ENCODE results near the gene HNMT.

The HNMT gene

DNA sequence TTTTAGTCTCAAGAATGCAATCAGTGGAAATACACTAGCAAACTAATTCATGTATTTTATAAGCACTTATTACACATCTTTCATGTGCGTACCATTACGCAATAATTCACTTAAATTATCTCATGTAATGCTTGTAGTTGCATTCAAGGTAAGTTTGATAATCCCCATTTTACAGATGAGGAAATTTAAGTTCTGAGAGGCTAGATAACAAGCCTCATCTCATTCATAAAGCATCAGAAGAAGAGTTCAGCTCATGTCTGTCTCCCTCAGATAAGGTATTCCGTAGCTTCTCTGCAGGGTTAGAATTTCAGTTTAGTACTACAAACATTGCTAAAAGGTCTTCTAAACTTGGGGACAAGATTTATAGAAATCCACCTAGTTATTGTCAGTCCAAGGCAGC lies 47.8 kb downstream of the HNMT start:
- no peak for TF ChIP-seq JUND (IDR thresholded peaks at IDR 0.05; ENCODE audit: low read depth)
- DNase-seq (ENCODE audit: low read depth in 1 of 2, low spot score in 1 of 2) = no peak
- in situ Hi-C loops (cut with HindIII; ENCODE audit: low pct_unique_long_range_greater_than_20kb, low sequenced_read_pairs) = no loop called here

DNA sequence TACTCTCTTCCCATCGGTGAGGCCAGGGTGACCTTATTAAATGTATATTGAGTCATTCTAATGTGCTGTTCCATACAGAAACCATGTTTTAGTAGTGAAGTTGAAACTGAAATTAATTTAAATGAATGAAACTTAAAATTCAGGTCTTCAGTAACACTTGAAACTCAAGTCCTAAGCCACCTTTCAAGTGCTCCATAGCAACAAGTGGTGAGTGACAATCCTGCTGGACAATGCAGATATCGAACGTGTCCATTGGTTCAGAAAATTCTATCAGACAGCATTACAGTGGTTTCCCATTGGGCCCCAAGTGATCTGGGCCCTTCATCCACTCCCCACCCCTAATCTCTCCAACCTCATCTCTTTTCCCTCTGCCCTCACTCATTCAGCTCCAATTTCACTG lies 48.7 kb downstream of the HNMT start:
- in situ Hi-C loops (cut with HindIII; ENCODE audit: low pct_unique_long_range_greater_than_20kb, low sequenced_read_pairs) = no loop called here
- no peak for DNase-seq (ENCODE audit: low read depth in 1 of 2, low spot score in 1 of 2)
- TF ChIP-seq JUND (IDR thresholded peaks at IDR 0.05; ENCODE audit: low read depth) = no peak

DNA sequence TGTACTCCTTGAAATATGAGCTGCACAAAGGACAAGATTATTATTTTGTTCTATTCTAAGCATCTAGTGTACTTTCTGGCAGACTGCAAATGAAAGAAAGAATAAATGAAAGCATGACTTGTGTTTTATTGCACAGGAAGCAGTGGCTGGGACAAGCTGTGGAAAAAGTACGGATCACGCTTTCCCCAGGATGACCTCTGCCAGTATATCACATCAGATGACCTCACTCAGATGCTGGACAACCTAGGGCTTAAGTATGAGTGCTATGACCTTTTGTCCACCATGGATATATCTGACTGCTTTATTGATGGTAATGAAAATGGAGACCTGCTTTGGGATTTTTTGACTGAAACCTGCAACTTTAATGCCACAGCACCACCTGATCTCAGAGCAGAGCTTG lies 49.4 kb downstream of the HNMT start:
- in situ Hi-C loops (cut with HindIII; ENCODE audit: low pct_unique_long_range_greater_than_20kb, low sequenced_read_pairs) = no loop called here
- no peak for DNase-seq (ENCODE audit: low read depth in 1 of 2, low spot score in 1 of 2)
- TF ChIP-seq JUND (IDR thresholded peaks at IDR 0.05; ENCODE audit: low read depth) = no peak

DNA sequence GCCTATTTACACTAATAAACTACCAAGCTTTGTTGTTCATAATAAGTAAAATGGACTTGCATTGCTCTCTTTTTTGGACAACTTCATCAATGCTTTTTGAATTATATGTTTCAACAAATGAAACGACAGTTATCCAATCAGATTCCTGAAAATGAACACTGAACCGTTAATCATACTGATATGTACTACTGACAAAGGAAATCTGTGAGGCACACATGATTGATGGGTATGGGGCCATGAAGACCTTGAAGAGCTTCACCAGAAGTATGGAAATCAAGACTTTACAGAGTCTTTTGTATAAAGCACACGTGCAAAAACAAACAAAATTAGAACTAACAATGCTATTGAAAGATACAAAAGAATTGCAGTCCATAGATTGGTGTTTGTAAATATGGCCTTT lies 51.2 kb downstream of the HNMT start:
- in situ Hi-C loops (cut with HindIII; ENCODE audit: low pct_unique_long_range_greater_than_20kb, low sequenced_read_pairs) = no loop called here
- TF ChIP-seq JUND (IDR thresholded peaks at IDR 0.05; ENCODE audit: low read depth) = no peak
- DNase-seq (ENCODE audit: low read depth in 1 of 2, low spot score in 1 of 2) = no peak

DNA sequence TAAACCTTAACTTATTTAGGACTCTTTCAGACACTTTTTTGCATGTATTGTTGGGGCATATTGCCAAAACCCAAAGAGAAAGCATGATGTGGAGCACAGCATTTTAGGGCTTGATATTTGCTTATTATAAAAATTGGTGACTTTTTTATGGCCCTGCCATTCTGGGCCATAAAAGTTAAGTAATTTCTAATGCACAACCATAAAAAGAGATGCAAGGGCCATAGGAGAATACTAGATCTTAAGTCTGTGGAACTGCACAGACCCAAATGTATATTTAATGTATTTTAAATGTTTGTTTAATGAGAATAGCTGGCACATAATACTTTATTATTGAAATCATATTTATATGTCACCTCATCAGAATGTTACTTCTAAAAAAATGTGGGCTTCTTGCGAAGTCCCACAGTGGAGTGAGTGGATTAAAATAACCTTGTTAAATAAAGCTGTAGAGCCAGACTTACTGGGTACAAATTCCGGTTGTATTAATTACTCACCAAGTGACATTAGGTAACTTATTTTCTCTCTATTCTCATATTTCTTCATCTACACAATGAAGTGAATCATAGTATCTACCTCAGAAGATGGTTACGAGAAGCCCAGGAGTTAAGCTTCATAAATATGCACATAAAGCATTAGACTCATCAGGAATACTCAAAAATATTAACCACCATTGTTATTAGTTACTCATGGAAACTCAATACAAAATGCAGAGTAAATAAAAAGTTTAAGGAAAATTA lies 52.2 kb downstream of the HNMT start:
- no peak for DNase-seq (ENCODE audit: low read depth in 1 of 2, low spot score in 1 of 2)
- TF ChIP-seq JUND (IDR thresholded peaks at IDR 0.05; ENCODE audit: low read depth) = no peak
- in situ Hi-C loops (cut with HindIII; ENCODE audit: low pct_unique_long_range_greater_than_20kb, low sequenced_read_pairs) = no loop called here

DNA sequence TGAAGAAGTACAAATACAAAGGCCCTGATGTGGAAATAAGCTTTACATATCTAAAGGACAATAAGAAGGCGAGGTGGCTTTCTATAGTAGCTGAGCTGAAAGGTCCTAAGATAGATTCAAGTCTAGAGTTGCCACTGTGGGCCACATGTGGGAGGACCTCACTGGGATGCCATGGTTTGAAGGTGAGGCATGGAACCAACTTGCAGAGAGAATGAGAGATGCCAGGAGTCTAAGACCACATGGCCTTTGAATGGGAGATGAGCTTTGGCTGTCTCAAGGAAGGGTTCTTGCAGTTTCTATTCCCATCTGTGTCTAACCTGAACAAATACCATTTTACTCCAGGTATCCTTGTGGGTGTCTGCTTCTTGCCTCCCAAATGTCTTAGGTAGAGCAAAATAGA lies 53.6 kb downstream of the HNMT start:
- no peak for DNase-seq (ENCODE audit: low read depth in 1 of 2, low spot score in 1 of 2)
- no peak for TF ChIP-seq JUND (IDR thresholded peaks at IDR 0.05; ENCODE audit: low read depth)
- in situ Hi-C loops (cut with HindIII; ENCODE audit: low pct_unique_long_range_greater_than_20kb, low sequenced_read_pairs) = no loop called here

DNA sequence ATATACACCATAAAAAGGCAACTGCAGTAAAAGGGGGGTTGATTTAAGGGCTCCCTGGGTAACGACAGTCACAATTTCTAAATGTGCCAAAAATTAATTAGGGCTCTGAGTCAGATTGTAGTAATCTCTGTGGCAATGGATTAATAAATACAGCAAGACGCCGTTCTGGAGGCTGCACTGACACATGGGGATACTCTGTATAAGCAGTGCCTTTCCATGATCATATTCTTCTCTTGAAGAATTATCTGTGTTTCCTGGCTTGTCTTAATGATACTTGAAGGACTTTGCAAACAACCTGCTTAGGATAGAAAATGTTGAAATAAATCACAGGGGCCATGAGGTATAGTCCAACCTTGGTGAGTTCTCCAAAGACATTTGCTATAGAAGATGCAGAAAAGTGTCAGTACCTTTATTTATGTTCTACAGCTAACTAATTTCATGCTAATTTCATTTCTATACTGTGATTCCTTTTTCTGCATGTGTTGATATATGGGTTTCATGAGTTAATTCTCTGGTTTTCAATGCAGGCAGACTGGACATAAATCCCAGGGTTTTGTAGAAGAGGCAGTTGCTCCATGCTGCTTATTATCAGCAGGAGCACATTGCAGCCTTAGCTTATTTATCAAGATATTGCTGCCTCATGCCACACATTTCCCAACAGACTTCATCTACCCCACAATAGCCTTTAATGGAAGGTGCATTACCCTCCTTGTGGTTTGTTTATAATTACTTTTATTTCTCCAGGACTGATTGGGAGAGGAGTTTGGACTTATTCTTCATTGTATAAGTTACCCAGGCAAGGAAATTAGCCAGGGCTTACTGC lies 54.8 kb downstream of the HNMT start:
- in situ Hi-C loops (cut with HindIII; ENCODE audit: low pct_unique_long_range_greater_than_20kb, low sequenced_read_pairs) = no loop called here
- no peak for DNase-seq (ENCODE audit: low read depth in 1 of 2, low spot score in 1 of 2)
- TF ChIP-seq JUND (IDR thresholded peaks at IDR 0.05; ENCODE audit: low read depth) = no peak

DNA sequence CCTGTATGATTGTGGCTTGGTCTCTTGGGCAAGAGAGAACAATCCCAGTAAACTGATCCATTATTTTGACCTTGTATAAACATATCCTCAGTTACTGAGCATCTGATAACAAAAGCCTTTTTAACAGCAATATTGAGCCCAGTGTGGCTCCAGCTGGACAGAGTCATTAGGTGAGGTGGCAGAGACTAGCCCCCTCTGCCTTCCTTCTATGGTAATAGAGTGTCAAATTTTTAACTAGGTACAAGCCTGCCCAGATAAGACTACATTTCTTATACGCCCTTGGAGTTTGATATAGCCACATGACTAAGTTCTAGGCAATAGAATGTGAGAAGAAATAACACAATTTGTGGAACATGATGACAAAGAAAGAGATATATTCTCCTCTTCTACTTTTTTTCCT lies 56.2 kb downstream of the HNMT start:
- no peak for TF ChIP-seq JUND (IDR thresholded peaks at IDR 0.05; ENCODE audit: low read depth)
- DNase-seq (ENCODE audit: low read depth in 1 of 2, low spot score in 1 of 2) = no peak
- in situ Hi-C loops (cut with HindIII; ENCODE audit: low pct_unique_long_range_greater_than_20kb, low sequenced_read_pairs) = no loop called here

DNA sequence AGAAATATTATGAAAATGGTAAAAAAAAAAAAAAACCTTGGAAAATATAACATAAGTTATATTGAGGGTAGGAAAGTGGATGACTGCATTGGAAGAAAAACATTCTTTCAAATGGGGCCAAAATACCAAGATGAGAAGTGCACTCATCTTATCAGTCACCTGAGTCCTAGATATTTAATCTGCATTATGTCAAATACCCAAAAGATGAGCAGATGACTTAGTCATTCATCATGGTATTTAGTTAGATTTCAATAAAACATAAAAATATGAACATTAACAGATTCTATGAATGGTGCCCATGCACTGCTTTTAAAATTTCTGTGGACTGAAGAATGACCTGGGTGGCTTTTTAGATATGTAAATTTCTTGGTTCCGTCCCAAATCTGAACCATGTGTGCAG lies 56.9 kb downstream of the HNMT start:
- in situ Hi-C loops (cut with HindIII; ENCODE audit: low pct_unique_long_range_greater_than_20kb, low sequenced_read_pairs) = no loop called here
- TF ChIP-seq JUND (IDR thresholded peaks at IDR 0.05; ENCODE audit: low read depth) = no peak
- no peak for DNase-seq (ENCODE audit: low read depth in 1 of 2, low spot score in 1 of 2)

DNA sequence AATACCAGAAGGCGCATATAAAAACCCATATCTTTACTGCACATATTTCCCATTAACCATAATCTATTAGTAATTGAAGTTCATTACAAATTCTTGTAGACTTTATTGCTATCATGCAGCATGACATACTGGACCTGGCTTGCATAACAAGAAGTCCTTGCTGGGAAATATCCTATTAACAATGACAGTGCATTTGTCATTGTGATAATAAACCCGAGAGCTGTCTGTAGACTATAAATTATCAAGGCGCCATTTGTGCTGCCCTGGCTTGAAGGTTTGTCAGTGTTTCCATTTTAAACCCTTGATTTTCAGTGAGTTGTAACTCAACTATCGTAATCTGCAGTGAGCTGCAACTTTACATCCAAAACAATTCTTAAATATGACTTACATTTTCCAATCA lies 59.0 kb downstream of the HNMT start:
- TF ChIP-seq JUND (IDR thresholded peaks at IDR 0.05; ENCODE audit: low read depth) = no peak
- no peak for DNase-seq (ENCODE audit: low read depth in 1 of 2, low spot score in 1 of 2)
- in situ Hi-C loops (cut with HindIII; ENCODE audit: low pct_unique_long_range_greater_than_20kb, low sequenced_read_pairs) = no loop called here

DNA sequence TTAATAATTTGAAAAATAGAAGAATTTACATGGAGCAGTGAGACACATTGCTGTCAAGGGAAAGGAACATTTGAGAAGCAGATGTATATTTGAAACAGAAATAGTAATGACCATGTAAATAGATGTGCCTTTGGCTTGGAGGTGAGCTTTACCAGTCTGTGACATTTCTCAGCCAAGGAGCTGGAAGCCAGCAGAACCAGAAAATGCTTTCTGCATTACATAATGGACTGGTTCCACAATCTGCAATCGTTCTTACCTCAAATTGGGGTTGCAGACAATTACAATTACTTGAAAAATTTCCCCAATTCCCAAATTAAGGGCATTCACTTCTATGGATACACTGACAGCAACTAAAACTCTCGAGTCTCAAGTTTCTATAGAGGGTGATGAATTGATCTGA lies 59.7 kb downstream of the HNMT start:
- in situ Hi-C loops (cut with HindIII; ENCODE audit: low pct_unique_long_range_greater_than_20kb, low sequenced_read_pairs) = no loop called here

DNA sequence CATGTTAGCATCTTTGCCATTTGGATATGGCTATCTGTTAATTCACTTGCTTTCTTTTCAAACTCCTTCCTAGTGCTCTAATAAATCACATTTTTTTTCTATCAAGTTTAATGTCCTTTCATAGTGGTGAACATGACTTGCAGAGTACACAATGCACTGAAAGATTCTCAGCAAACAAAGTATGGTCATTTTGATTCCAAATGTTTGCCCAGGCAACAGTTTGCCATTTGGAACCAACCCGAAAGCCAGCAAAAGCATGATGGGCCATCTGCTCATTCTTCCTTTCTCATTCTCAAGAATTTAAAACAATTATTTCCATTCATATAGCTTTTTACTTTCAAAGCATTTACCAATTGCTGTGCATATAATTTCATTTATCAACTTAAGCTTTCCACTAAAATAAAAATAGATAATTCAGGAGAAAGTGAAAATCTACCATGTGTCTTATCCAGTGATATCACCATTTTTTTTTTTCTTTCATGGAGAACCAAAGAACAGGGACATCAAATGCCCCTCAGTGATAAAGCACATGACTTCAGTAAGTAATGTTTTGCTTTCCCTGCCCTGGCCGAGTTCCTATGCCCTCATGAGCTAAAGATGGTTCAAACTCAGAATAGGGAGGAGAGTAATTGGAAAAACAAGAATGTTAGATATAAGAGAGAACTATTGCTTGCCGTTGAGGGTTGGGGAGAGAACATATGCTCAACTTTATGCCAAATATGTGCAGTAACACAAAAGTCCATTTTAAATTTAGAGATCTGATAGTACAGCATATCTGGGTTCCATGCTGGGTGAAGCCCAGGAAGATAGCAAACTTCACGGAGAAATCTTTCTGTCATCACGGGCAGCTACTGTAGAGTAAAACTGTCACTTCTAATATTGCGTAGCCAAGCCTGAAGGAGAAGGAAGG lies 62.1 kb downstream of the HNMT start:
- DNase-seq (ENCODE audit: low read depth in 1 of 2, low spot score in 1 of 2) = no peak
- in situ Hi-C loops (cut with HindIII; ENCODE audit: low pct_unique_long_range_greater_than_20kb, low sequenced_read_pairs) = no loop called here
- TF ChIP-seq JUND (IDR thresholded peaks at IDR 0.05; ENCODE audit: low read depth) = no peak

More for the DNA sequence above, 59.7 kb downstream of the HNMT start:
- no peak for TF ChIP-seq JUND (IDR thresholded peaks at IDR 0.05; ENCODE audit: low read depth)
- no peak for DNase-seq (ENCODE audit: low read depth in 1 of 2, low spot score in 1 of 2)
